ENCODE measurements around the gene PNLIPRP2. TPM values are rescaled to one million over a fixed set of nuclear protein-coding genes. Genes with fewer than 3 reads are reported as not detected.

The PNLIPRP2 gene
- total and polyA plus RNA-seq, 2 of the 4 experiments (the other 2 are of a cell fraction), result not detected

- Histone ChIP-seq H4K8ac (ENCODE audit: low read depth in 2 of 2, low read length in 2 of 2) (no peak overlapping the region), H2BK5ac (ENCODE audit: low read depth, low read length, poor library complexity, severe bottlenecking) (no peak overlapping the region), H3K4me2 (ENCODE audit: low read depth, low read length) (no peak overlapping the region), H2AFZ (replicated peaks; ENCODE audit: low read length, poor library complexity) (no peak overlapping the region), H3K27me3 (ENCODE audit: control insufficient read depth, insufficient read depth, low read length) (no peaks in the 10 kb centered on the region), H3K56ac (ENCODE audit: extremely low read depth, insufficient read depth, low read length) (no peak overlapping the region), H3K9me3 (ENCODE audit: control insufficient read depth, insufficient read depth, low read length) (no peaks in the 10 kb centered on the region), H3K79me1 (ENCODE audit: low read depth in 1 of 2, low read length in 2 of 2) (no peaks in the 10 kb centered on the region), H3K36me3 (ENCODE audit: control insufficient read depth, insufficient read depth, low read length) (no peaks in the 10 kb centered on the region), H3K27ac (ENCODE audit: insufficient read depth, low read length) (no peak overlapping the region), H2BK120ac (ENCODE audit: low read depth, low read length) (no peak overlapping the region), H3K23ac (ENCODE audit: low read depth, low read length) (no peak overlapping the region), H3K18ac (ENCODE audit: low read depth, low read length) (no peak overlapping the region), H2BK15ac (ENCODE audit: low read depth, low read length) (no peak overlapping the region), H3K9me1 (ENCODE audit: insufficient read depth, low read length) (no peaks in the 10 kb centered on the region), H3K14ac (replicated peaks; ENCODE audit: low read depth, low read length) (no peak overlapping the region), H4K5ac (ENCODE audit: low read depth, low read length) (no peak overlapping the region), H2AK9ac (replicated peaks; ENCODE audit: low read depth, low read length, poor library complexity) (no peak overlapping the region), H3K4me3 (ENCODE audit: insufficient read depth, low read depth, low read length) (no peak overlapping the region), H3K9ac (ENCODE audit: low read depth, low read length) (no peak overlapping the region), H4K20me1 (ENCODE audit: insufficient read depth, low read length) (no peaks in the 10 kb centered on the region), H2BK20ac (ENCODE audit: low read depth, low read length) (no peak overlapping the region), H2AK5ac (ENCODE audit: low read depth, low read length) (no peak overlapping the region), H4K91ac (ENCODE audit: insufficient read depth, low read depth, low read length) (no peak overlapping the region), H3K4me1 (ENCODE audit: control insufficient read depth, insufficient read depth, low read length) (no peaks in the 10 kb centered on the region), H3K4ac (ENCODE audit: low read depth, low read length) (no peak overlapping the region)
- POLR2A ChIA-PET (ENCODE audit: unreplicated experiment), result no interaction called here
- no peak for ATAC-seq (ENCODE audit: low read depth)
- WGBS, 2 experiments (ENCODE audit: extremely low coverage in 2 of 2, insufficient read length in 1 of 2), result no CpG with 5 or more reads among the region's 8 CpGs
- CTCF ChIA-PET, result no interaction called here
- TF ChIP-seq SMC3 (IDR thresholded peaks at IDR 0.05; ENCODE audit: low read depth, low read length) (no peak), RAD21 (IDR thresholded peaks at IDR 0.05; ENCODE audit: low read length) (no peak), POLR2A (IDR thresholded peaks at IDR 0.05; ENCODE audit: low read depth, low read length) (no peak), ELK1 (IDR thresholded peaks at IDR 0.05; ENCODE audit: borderline replicate concordance, low read depth, low read length) (no peak), CTCF (conservative IDR thresholded peaks at IDR 0.05; ENCODE audit: low read depth, low read length) (no peak)
- dilution Hi-C loops (cut with HindIII; ENCODE audit: low sequenced_read_pairs, unreplicated experiment) (no loop called here), in situ Hi-C loops (cut with MboI; ENCODE audit: low sequenced_read_pairs) (no loop called here), intact Hi-C loops (cut with micrococcal nuclease) (no loop called here)
- no peak for DNase-seq
- BruUV-seq (replicated peaks), result no TSS peak
Measured at GRCh38 chr10:116648903-116649302, 28.1 kb downstream of the PNLIPRP2 start.

All from IMR-90 (cell line).